Measurements from ENCODE around the gene SAMD8.
A peak's percentile ranks its signal among the peaks of the same experiment; 100 is the strongest.
"Not testable (repeated sequence)": the region's sequence is repeated elsewhere in the genome, so short reads cannot be mapped to it uniquely, and the experiment has no call there.

SAMD8 gene

GRCh38 chr10:75108684-75109458 lies 2.6 kb upstream of the SAMD8 start:
- DNase-seq: no peak

GRCh38 chr10:75109459-75109778 lies 2.0 kb upstream of the SAMD8 start:
- DNase-seq: no peak

- DNase-seq: no peak
These were observed 1.3 kb upstream of the SAMD8 start for GRCh38 chr10:75110006-75110632.

GRCh38 chr10:75111907-75112679 lies 637 bp downstream of the SAMD8 start:
- DNase-seq: peak; percentile 29 to 55 (median 50)

- no peak for DNase-seq
These were observed 3.7 kb downstream of the SAMD8 start for GRCh38 chr10:75115137-75115536.

GRCh38 chr10:75116941-75117775 lies 5.7 kb downstream of the SAMD8 start:
- not testable (repeated sequence) for DNase-seq

GRCh38 chr10:75117995-75118394 lies 6.5 kb downstream of the SAMD8 start:
- no peak for DNase-seq

GRCh38 chr10:75119444-75120066 lies 8.1 kb downstream of the SAMD8 start:
- DNase-seq: not testable (repeated sequence)

GRCh38 chr10:75121322-75121721 lies 9.9 kb downstream of the SAMD8 start:
- DNase-seq: no peak

GRCh38 chr10:75122505-75122904 lies 11.0 kb downstream of the SAMD8 start:
- DNase-seq: no peak

- no peak for DNase-seq
These were observed 11.7 kb downstream of the SAMD8 start for GRCh38 chr10:75123088-75123682.

GRCh38 chr10:75126277-75126676 lies 14.8 kb downstream of the SAMD8 start:
- no peak for DNase-seq

- no peak for DNase-seq
These were observed 16.0 kb downstream of the SAMD8 start for GRCh38 chr10:75127471-75127870.

- not testable (repeated sequence) for DNase-seq
These were observed 17.5 kb downstream of the SAMD8 start for GRCh38 chr10:75128985-75129384.

- no peak for DNase-seq
These were observed 18.1 kb downstream of the SAMD8 start for GRCh38 chr10:75129537-75129936.

GRCh38 chr10:75133701-75134100 lies 22.2 kb downstream of the SAMD8 start:
- DNase-seq: not testable (repeated sequence)

- DNase-seq: no peak
These were observed 24.9 kb downstream of the SAMD8 start for GRCh38 chr10:75136346-75136745.

- DNase-seq: no peak
These were observed 26.3 kb downstream of the SAMD8 start for GRCh38 chr10:75137533-75138438.

GRCh38 chr10:75140246-75140645 lies 28.8 kb downstream of the SAMD8 start:
- DNase-seq: no peak

GRCh38 chr10:75143353-75143752 lies 31.9 kb downstream of the SAMD8 start:
- no peak for DNase-seq

- peak in 1 of 6 experiments; percentile 11 for DNase-seq
These were observed 34.1 kb downstream of the SAMD8 start for GRCh38 chr10:75145590-75145989.

Measured in stimulated activated naive CD4-positive, alpha-beta T cell (primary cell).